ENCODE measurements around the gene CASZ1.

DNA sequence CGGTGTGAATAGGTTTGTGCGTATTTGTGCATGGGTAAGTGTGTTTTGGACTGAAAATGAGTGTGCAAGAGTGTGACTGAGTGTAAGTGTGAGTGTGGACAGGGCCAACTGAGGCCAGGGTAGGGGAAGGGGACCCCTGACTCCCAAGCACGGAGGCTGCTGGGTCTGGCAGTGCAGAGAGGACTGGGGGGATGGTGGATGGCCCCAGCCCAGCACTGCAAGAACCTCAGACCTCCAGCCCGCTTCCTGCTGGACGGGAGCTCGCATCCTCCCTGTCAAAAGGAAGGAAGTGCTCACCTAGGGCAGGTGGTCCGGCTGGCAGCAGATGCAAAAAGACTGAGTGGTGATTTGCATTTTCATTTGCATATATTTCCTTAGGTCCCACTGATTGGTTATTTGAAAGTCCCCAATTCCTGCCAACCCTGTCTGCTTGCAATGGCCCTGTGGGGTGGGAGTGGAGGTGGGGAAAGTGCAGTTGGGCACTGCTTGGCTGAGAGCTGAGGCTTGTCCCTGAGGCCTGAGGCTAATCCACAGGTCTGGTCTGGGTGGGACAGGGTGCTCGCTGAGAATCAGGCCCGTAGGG, 42.8 kb upstream of the CASZ1 start:
- TF ChIP-seq, protein P1, sequence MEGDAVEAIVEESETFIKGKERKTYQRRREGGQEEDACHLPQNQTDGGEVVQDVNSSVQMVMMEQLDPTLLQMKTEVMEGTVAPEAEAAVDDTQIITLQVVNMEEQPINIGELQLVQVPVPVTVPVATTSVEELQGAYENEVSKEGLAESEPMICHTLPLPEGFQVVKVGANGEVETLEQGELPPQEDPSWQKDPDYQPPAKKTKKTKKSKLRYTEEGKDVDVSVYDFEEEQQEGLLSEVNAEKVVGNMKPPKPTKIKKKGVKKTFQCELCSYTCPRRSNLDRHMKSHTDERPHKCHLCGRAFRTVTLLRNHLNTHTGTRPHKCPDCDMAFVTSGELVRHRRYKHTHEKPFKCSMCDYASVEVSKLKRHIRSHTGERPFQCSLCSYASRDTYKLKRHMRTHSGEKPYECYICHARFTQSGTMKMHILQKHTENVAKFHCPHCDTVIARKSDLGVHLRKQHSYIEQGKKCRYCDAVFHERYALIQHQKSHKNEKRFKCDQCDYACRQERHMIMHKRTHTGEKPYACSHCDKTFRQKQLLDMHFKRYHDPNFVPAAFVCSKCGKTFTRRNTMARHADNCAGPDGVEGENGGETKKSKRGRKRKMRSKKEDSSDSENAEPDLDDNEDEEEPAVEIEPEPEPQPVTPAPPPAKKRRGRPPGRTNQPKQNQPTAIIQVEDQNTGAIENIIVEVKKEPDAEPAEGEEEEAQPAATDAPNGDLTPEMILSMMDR (IDR thresholded peaks at IDR 0.05) = no peak
- TF ChIP-seq EP300 (IDR thresholded peaks at IDR 0.05) (no peak), POLR2A (IDR thresholded peaks at IDR 0.05; ENCODE audit: low read length) (no peak), RCOR1 (IDR thresholded peaks at IDR 0.05; ENCODE audit: low read depth, low read length) (no peak), RFX5 (IDR thresholded peaks at IDR 0.05) (no peak), HDAC2 (IDR thresholded peaks at IDR 0.05) (no peak), SMC3 (IDR thresholded peaks at IDR 0.05) (no peak)
